ENCODE measurements around the gene ATXN7L1.

Gene ATXN7L1

DNA sequence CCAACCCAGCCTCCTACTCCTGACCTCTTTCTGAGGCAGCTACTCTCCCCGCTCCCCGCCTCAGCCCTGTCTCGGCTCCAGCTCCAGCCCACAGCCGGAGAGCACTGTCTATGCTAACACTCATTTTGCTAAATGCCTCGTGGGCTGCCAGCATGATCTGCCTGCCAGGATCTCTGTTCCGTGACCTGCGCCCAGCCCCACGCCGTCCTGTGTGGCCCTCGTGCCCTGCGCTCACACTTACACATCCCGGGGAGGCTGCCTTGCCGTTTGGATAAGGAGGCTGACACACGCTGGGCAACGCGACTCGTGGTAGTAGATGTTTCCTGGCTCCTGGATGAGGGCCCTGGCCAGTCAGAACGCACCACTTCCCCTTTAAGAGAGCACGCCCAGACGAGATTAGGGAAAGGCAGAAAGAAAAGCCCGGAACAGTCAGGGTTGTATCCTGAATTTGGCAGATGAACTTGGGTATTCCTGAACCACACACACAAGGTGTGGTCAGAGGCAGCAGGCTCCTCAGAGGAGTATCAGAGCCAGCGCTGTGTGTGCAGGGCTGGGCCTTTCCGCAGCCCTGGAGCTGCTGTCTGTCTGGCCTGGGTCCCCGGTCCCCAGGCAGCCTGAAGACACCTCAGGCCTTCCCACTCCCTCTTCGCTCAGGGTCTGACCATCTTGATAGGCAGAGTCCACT, 197.4 kb downstream of the ATXN7L1 start:
- TF ChIP-seq, protein P1, sequence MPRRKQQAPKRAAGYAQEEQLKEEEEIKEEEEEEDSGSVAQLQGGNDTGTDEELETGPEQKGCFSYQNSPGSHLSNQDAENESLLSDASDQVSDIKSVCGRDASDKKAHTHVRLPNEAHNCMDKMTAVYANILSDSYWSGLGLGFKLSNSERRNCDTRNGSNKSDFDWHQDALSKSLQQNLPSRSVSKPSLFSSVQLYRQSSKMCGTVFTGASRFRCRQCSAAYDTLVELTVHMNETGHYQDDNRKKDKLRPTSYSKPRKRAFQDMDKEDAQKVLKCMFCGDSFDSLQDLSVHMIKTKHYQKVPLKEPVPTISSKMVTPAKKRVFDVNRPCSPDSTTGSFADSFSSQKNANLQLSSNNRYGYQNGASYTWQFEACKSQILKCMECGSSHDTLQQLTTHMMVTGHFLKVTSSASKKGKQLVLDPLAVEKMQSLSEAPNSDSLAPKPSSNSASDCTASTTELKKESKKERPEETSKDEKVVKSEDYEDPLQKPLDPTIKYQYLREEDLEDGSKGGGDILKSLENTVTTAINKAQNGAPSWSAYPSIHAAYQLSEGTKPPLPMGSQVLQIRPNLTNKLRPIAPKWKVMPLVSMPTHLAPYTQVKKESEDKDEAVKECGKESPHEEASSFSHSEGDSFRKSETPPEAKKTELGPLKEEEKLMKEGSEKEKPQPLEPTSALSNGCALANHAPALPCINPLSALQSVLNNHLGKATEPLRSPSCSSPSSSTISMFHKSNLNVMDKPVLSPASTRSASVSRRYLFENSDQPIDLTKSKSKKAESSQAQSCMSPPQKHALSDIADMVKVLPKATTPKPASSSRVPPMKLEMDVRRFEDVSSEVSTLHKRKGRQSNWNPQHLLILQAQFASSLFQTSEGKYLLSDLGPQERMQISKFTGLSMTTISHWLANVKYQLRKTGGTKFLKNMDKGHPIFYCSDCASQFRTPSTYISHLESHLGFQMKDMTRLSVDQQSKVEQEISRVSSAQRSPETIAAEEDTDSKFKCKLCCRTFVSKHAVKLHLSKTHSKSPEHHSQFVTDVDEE (CRISPR knock-in tag; IDR thresholded peaks at IDR 0.05), result no peak
- TF ChIP-seq PPARA (CRISPR knock-in tag; IDR thresholded peaks at IDR 0.05; ENCODE audit: borderline replicate concordance), result no peak
- ATAC-seq, result no peak

DNA sequence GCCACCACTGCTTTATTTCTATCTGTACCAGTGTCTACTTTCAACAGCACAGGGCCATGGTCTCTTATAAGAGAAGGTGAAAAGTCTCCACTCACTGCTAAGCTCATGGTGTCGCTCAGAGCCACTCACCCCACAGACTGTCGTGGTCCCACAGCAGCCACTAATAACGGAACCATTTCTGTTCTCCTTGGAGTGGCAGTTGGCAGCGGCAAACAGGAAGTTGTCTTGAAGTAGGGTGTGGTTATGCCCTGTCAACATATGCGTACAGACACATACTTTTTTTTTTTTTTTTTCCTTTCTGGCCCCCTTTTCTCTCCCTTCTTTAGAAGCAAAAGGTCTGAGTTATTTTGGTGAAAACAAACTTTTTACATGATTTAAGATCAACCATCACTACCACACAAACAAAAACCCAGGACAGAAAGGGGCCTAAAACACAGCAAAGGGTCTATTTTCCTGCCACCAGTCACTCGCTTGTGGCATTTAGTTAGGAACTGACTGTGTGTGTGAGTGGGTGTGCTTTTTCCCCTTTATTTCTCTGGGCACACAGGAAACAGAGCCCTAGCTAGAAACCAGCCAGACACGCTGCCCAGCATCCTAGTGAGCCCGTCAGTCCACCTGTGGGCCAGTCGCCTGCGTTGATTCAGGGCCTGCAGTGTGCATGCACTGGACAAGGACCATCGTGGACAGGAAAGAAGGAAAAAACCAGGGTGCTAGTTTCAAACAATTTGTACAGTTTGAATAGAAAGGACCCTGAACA, 198.4 kb downstream of the ATXN7L1 start:
- no peak for ATAC-seq
- TF ChIP-seq SNAI2 (CRISPR knock-in tag; IDR thresholded peaks at IDR 0.05) (no peak), ZNF70 (CRISPR knock-in tag; IDR thresholded peaks at IDR 0.05) (no peak), GLIS3 (CRISPR knock-in tag; IDR thresholded peaks at IDR 0.05) (no peak), TOX (CRISPR knock-in tag; IDR thresholded peaks at IDR 0.05; ENCODE audit: borderline replicate concordance) (no peak), ARNTL (CRISPR knock-in tag; IDR thresholded peaks at IDR 0.05; ENCODE audit: borderline replicate concordance, low read depth) (no peak), PPARA (CRISPR knock-in tag; IDR thresholded peaks at IDR 0.05; ENCODE audit: borderline replicate concordance) (no peak), ZNF565 (CRISPR knock-in tag; conservative IDR thresholded peaks at IDR 0.05; ENCODE audit: low read depth) (no peak), BACH2 (CRISPR knock-in tag; IDR thresholded peaks at IDR 0.05; ENCODE audit: borderline replicate concordance) (no peak), ESRRG (CRISPR knock-in tag; IDR thresholded peaks at IDR 0.05) (no peak), OSR1 (CRISPR knock-in tag; IDR thresholded peaks at IDR 0.05) (no peak), ZNF8 (CRISPR knock-in tag; IDR thresholded peaks at IDR 0.05) (no peak)
- TF ChIP-seq, protein P2, sequence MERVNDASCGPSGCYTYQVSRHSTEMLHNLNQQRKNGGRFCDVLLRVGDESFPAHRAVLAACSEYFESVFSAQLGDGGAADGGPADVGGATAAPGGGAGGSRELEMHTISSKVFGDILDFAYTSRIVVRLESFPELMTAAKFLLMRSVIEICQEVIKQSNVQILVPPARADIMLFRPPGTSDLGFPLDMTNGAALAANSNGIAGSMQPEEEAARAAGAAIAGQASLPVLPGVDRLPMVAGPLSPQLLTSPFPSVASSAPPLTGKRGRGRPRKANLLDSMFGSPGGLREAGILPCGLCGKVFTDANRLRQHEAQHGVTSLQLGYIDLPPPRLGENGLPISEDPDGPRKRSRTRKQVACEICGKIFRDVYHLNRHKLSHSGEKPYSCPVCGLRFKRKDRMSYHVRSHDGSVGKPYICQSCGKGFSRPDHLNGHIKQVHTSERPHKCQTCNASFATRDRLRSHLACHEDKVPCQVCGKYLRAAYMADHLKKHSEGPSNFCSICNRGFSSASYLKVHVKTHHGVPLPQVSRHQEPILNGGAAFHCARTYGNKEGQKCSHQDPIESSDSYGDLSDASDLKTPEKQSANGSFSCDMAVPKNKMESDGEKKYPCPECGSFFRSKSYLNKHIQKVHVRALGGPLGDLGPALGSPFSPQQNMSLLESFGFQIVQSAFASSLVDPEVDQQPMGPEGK (CRISPR knock-in tag; IDR thresholded peaks at IDR 0.05; ENCODE audit: borderline replicate concordance), result no peak
- TF ChIP-seq, protein P3, sequence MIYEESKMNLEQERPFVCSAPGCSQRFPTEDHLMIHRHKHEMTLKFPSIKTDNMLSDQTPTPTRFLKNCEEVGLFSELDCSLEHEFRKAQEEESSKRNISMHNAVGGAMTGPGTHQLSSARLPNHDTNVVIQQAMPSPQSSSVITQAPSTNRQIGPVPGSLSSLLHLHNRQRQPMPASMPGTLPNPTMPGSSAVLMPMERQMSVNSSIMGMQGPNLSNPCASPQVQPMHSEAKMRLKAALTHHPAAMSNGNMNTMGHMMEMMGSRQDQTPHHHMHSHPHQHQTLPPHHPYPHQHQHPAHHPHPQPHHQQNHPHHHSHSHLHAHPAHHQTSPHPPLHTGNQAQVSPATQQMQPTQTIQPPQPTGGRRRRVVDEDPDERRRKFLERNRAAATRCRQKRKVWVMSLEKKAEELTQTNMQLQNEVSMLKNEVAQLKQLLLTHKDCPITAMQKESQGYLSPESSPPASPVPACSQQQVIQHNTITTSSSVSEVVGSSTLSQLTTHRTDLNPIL (CRISPR knock-in tag; IDR thresholded peaks at IDR 0.05; ENCODE audit: low read depth), result no peak
- TF ChIP-seq, protein P1 (CRISPR knock-in tag; IDR thresholded peaks at IDR 0.05), result no peak
- TF ChIP-seq, protein P4, sequence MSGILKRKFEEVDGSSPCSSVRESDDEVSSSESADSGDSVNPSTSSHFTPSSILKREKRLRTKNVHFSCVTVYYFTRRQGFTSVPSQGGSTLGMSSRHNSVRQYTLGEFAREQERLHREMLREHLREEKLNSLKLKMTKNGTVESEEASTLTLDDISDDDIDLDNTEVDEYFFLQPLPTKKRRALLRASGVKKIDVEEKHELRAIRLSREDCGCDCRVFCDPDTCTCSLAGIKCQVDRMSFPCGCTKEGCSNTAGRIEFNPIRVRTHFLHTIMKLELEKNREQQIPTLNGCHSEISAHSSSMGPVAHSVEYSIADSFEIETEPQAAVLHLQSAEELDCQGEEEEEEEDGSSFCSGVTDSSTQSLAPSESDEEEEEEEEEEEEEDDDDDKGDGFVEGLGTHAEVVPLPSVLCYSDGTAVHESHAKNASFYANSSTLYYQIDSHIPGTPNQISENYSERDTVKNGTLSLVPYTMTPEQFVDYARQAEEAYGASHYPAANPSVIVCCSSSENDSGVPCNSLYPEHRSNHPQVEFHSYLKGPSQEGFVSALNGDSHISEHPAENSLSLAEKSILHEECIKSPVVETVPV (CRISPR knock-in tag; IDR thresholded peaks at IDR 0.05), result no peak

DNA sequence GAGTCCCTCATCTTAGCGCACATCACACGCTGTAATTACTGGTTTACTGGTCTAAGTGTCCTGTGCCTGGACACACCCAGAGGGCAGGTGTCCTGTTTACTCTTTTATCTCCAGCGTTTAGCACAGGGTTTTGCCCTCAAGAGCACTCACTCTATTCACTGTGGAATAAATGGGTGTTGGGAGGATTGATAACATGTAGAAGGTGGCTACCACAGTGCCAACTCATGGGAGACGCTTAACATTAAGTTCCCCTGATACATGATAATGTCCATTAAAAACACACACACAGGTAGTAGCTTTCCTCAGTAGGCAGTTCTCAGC, 199.0 kb downstream of the ATXN7L1 start:
- ATAC-seq, result no peak
- TF ChIP-seq, protein P1 (CRISPR knock-in tag; IDR thresholded peaks at IDR 0.05), result no peak
- TF ChIP-seq TOX (CRISPR knock-in tag; IDR thresholded peaks at IDR 0.05; ENCODE audit: borderline replicate concordance), result no peak
- TF ChIP-seq GLIS3 (CRISPR knock-in tag; IDR thresholded peaks at IDR 0.05), result no peak
- TF ChIP-seq, protein P5, sequence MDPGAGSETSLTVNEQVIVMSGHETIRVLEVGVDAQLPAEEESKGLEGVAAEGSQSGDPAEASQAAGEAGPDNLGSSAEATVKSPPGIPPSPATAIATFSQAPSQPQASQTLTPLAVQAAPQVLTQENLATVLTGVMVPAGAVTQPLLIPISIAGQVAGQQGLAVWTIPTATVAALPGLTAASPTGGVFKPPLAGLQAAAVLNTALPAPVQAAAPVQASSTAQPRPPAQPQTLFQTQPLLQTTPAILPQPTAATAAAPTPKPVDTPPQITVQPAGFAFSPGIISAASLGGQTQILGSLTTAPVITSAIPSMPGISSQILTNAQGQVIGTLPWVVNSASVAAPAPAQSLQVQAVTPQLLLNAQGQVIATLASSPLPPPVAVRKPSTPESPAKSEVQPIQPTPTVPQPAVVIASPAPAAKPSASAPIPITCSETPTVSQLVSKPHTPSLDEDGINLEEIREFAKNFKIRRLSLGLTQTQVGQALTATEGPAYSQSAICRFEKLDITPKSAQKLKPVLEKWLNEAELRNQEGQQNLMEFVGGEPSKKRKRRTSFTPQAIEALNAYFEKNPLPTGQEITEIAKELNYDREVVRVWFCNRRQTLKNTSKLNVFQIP (CRISPR knock-in tag; IDR thresholded peaks at IDR 0.05; ENCODE audit: borderline replicate concordance, low read depth), result no peak
- no peak for TF ChIP-seq RARB (CRISPR knock-in tag; IDR thresholded peaks at IDR 0.05)
- TF ChIP-seq ZFP3 (CRISPR knock-in tag; IDR thresholded peaks at IDR 0.05), result no peak
- no peak for TF ChIP-seq BACH2 (CRISPR knock-in tag; IDR thresholded peaks at IDR 0.05; ENCODE audit: borderline replicate concordance)
- no peak for TF ChIP-seq ZFP30 (CRISPR knock-in tag; IDR thresholded peaks at IDR 0.05)
- TF ChIP-seq ZNF70 (CRISPR knock-in tag; IDR thresholded peaks at IDR 0.05), result no peak
